Endodermal cell (in vitro differentiated cells): ENCODE measurements around the gene SREK1IP1. TPM values are rescaled to one million over a fixed set of nuclear protein-coding genes. Genes with fewer than 3 reads are reported as not detected.

Experiments used
- DNase-seq: peaks from one replicate; pipeline ENCODE4 v3.0.0-alpha.2; 2017
- H3K27ac ChIP-seq: 2 replicates; pipeline ENCODE4 v1.5.1; 2013; ENCODE audit warnings: mild to moderate bottlenecking, low read depth, low read length, moderate library complexity
- H3K27me3 ChIP-seq: 2 replicates; pipeline ENCODE4 v1.6.1; 2013; ENCODE audit warnings: mild to moderate bottlenecking, low read length, moderate library complexity; ENCODE audit not compliant: insufficient read depth, control insufficient read depth, poor library complexity, severe bottlenecking
- H3K36me3 ChIP-seq: 2 replicates; pipeline ENCODE4 v1.7.0; 2013; ENCODE audit warnings: mild to moderate bottlenecking, low read length, moderate library complexity; ENCODE audit not compliant: control insufficient read depth, insufficient read depth
- H3K4me1 ChIP-seq: one replicate; pipeline ENCODE4 v1.7.0; 2013; ENCODE audit warnings: low read length; ENCODE audit not compliant: control insufficient read depth, insufficient read depth
- H3K4me3 ChIP-seq: 2 replicates; pipeline ENCODE4 v1.5.1; 2013; ENCODE audit warnings: mild to moderate bottlenecking, low read length, moderate library complexity
- H3K9ac ChIP-seq: 2 replicates; pipeline ENCODE4 v1.6.1; 2013; ENCODE audit warnings: mild to moderate bottlenecking, low read length, moderate library complexity; ENCODE audit not compliant: poor library complexity, severe bottlenecking; ENCODE audit errors: extremely low read depth
- H3K9me3 ChIP-seq: 2 replicates; pipeline ENCODE4 v1.6.1; 2013; ENCODE audit warnings: mild to moderate bottlenecking, low read length, moderate library complexity; ENCODE audit not compliant: control insufficient read depth
- H3K27ac Mint-ChIP-seq: 2 replicates; pipeline ENCODE4 v1.8.0; 2020; ENCODE audit warnings: mixed read lengths
- H3K27me3 Mint-ChIP-seq: 2 replicates; pipeline ENCODE4 v1.8.0; 2021; ENCODE audit warnings: mild to moderate bottlenecking, mixed read lengths; ENCODE audit not compliant: insufficient read depth
- H3K36me3 Mint-ChIP-seq: 2 replicates; pipeline ENCODE4 v1.8.0; 2020; ENCODE audit warnings: low read depth, mixed read lengths
- H3K4me1 Mint-ChIP-seq: 2 replicates; pipeline ENCODE4 v1.8.0; 2020; ENCODE audit warnings: mixed read lengths
- H3K4me3 Mint-ChIP-seq: 2 replicates; pipeline ENCODE4 v1.8.0; 2020; ENCODE audit warnings: mild to moderate bottlenecking, moderate library complexity, mixed read lengths
- H3K9me3 Mint-ChIP-seq: 2 replicates; pipeline ENCODE4 v1.8.0; 2020; ENCODE audit warnings: mild to moderate bottlenecking, mixed read lengths
- CTCF ChIP-seq: fragments of 200-600 bp; sonication (generic); conservative IDR thresholded peaks from 2 replicates; pipeline ENCODE4 v1.5.0; 2021; ENCODE audit warnings: antibody characterized with exemption, mild to moderate bottlenecking
- WGBS, 2 experiments: methylation state at CpG; one replicate each; pipeline versions ENCODE4 v1.1.5 to v1.1.7; 2013; ENCODE audit warnings: missing lambda C conversion rate in 2 of 2, mixed read lengths in 1 of 2; ENCODE audit not compliant: insufficient coverage in 1 of 2, insufficient read length in 1 of 2; 5-methylcytosine and 5-hydroxymethylcytosine counted together
- total RNA-seq, 2 donors: library from RNA; stranded (reverse); fragmentation: NEBNext Ultra II Directional in 1 of 2; extraction: Animal tissue kit (Norgen Biotek cat#: 25700) in 1 of 2; gene quantifications; 2 replicates in 1 of 2; 3 replicates in 1 of 2; pipeline ENCODE4 v1.2.1, GENCODE V29; 2021

SREK1IP1 gene
- total RNA-seq, 2 donors from 2014 or later = 51.6 to 55.1 TPM

GRCh38 chr5:64800926-64801325, 32.4 kb upstream of the SREK1IP1 start:
- Histone ChIP-seq H3K9ac (no peak overlapping the region), H3K36me3 (peaks cover 84% of the 10 kb centered on the region), H3K4me3 (no peak overlapping the region), H3K27ac (no peak overlapping the region), H3K4me1 (no peaks in the 10 kb centered on the region), H3K9me3 (peaks cover 4% of the 10 kb centered on the region), H3K27me3 (no peaks in the 10 kb centered on the region)
- Mint-ChIP-seq H3K9me3 (no peaks in the 10 kb centered on the region), H3K4me3 (no peak overlapping the region), H3K4me1 (no peaks in the 10 kb centered on the region), H3K27ac (no peak overlapping the region), H3K27me3 (no peaks in the 10 kb centered on the region), H3K36me3 (peaks cover 18% of the 10 kb centered on the region)
- TF ChIP-seq CTCF = no peak
- DNase-seq = no peak
- WGBS, 2 experiments = 94 to 100% methylated on average over 1 to 2 of the region's 2 CpGs

- H3K27ac ChIP-seq = no peak overlapping the region
- Mint-ChIP-seq H3K9me3 (no peaks in the 10 kb centered on the region), H3K36me3 (peaks cover 41% of the 10 kb centered on the region), H3K27ac (no peak overlapping the region), H3K27me3 (no peaks in the 10 kb centered on the region), H3K4me1 (no peaks in the 10 kb centered on the region), H3K4me3 (no peak overlapping the region)
- TF ChIP-seq CTCF = no peak
- H3K4me3 ChIP-seq = no peak overlapping the region
- H3K27me3 ChIP-seq = no peaks in the 10 kb centered on the region
- peaks cover 12% of the 10 kb centered on the region for H3K9me3 ChIP-seq
- H3K36me3 ChIP-seq = peaks cover 82% of the 10 kb centered on the region
- H3K4me1 ChIP-seq = no peaks in the 10 kb centered on the region
- no peak for DNase-seq
- no peak overlapping the region for H3K9ac ChIP-seq
Observed at GRCh38 chr5:64796301-64796700, 27.8 kb upstream of the SREK1IP1 start.

GRCh38 chr5:64794053-64794770, 25.7 kb upstream of the SREK1IP1 start:
- Histone ChIP-seq H3K27ac (no peak overlapping the region), H3K9me3 (peaks cover 12% of the 10 kb centered on the region), H3K9ac (no peak overlapping the region), H3K4me1 (no peaks in the 10 kb centered on the region), H3K27me3 (no peaks in the 10 kb centered on the region), H3K4me3 (no peak overlapping the region), H3K36me3 (peaks cover 86% of the 10 kb centered on the region)
- Mint-ChIP-seq H3K9me3 (no peaks in the 10 kb centered on the region), H3K4me1 (no peaks in the 10 kb centered on the region), H3K36me3 (peaks cover 49% of the 10 kb centered on the region), H3K27ac (no peak overlapping the region), H3K27me3 (no peaks in the 10 kb centered on the region), H3K4me3 (no peak overlapping the region)
- no peak for TF ChIP-seq CTCF
- 95 to 100% methylated on average over 2 to 3 of the region's 3 CpGs for WGBS, 2 experiments
- DNase-seq = no peak
